ENCODE measurements around the gene CHD6.
A peak's percentile ranks its signal among the peaks of the same experiment; 100 is the strongest.

Gene CHD6

DNA sequence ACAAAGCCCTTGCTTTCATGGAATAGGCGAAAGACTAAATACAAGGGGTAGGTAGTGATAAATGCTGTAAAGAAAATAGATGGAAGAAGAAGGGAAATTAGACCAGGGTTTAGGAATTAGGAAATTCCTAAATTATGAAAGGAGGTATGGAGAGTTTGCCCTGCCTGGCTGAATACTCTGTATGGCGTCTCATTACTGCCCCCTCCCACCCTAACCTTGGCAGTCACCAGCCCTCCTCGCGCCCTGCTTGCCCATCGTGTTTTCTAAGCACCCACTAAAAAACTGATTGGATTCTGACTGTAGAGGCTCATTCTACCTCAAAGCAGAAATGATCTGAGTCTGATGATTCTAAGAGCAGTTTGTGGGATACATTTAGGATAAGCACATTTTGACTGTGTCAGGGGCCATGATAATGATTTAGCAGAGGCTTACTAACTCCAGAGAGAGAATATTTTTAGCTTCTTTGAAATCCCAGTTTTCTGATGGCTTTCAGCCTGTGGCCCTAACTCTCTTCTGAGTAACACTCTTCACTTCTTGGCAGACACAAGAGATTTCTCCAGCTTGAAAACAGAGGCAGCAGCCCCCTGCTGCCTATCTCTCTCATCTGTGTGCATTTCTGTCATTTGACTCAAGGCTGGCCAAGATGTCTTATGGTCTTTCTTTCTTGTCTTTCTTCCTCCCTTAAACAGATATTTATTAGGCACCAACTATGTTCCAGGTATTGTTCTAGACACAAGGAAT, 1.4 kb upstream of the CHD6 start:
- peak; percentile 57 for DNase-seq

DNA sequence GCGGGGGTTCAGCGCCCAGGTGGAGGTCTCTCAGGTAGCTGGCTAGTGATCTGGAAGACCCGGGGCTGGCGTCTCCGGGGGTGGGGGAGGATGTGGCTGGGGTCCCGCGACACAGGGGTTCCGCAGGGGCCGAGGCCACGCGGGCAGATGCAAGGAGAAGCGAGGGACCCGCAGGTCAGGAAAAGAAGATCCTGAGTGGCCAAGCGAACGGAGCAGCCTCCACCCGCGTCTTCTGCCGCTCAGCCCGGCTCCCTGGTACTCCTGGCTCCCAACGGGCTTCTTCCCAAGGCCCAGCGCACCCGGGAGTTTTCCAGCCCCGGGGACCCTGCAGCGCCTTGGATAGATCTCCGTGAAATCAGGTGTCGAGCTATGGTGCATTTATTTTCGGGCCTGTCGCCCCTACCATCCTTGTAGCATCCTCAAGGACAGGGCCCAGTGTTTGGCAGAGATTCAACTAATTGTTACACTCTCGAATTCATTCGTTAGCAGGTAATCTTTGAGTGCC, 682 bp upstream of the CHD6 start:
- DNase-seq = peak; percentile 54

DNA sequence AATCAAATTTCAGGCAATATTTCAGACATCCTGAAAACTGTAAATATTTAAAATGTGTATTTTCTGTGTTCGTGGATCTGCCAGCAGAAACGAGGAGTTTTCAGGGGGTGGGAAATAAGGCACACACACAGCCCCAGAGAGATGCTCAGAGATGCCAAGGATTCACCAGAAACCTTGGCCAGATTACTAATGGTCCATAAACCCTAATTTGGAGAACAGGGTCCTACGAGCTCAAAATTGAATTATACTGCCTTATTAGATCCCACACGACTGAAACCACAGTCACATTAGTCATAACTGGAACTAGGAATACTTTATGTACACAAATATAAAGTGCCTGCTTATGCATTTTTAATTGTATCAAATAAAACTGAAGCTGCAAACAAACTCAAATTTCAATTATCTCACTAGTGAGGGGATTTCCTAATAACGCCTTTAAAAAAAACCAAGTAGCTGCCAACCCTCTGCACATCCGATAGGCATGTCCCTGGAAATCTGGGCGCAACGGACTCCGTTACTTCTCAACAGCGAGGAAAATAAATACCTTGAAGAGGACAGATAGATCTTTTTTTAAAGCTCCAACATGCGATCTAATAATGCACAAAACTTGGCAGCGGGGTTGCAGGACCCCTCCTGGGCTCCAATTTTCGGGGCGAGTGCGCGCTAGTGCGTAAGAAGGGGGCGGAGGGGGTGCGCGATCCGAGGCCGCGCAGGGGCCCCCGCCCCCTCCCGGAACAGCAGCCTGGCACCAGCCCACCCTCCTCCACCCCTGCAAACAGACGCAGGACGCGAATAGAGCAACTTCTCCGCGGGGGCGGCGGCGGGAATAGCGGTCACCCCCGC, 897 bp downstream of the CHD6 start:
- DNase-seq = peak; percentile 36

DNA sequence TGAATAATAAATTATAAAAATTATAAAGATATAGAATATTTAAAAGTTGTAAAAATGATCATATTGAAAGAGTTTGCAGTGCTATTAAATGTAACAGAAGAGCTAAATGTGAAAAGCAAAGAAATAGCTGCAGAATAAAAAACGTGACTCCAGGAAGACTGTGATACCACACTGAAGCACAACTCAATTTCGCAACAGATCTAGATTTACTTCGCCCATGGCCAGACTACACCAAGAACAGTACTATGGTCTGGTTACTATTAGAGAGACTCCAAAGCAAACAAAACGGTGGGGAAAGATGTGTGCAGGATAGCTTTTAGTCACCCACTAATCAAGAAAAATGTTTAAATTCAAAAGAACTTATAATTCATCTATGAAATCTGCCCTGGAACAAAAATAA, 1.9 kb downstream of the CHD6 start:
- DNase-seq = peak; percentile 3

DNA sequence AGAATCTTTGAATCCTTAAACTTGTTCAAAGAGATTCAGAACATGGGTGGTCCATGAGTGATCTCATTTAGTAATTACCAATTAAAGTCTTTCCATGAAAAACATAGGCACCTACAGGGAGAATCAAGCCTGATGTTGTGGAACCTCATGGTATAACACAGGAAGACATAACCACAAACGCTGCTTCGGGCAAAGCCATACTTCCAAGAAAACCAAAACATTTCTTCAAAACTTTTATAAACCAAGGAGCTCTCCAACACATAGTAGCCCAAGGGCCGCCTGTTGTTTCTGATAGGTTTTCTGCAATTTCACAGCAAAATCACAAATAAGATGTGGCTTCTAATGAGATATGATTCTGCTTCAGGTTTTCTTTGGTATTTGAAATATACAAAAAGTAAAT, 2.5 kb downstream of the CHD6 start:
- DNase-seq = no peak

DNA sequence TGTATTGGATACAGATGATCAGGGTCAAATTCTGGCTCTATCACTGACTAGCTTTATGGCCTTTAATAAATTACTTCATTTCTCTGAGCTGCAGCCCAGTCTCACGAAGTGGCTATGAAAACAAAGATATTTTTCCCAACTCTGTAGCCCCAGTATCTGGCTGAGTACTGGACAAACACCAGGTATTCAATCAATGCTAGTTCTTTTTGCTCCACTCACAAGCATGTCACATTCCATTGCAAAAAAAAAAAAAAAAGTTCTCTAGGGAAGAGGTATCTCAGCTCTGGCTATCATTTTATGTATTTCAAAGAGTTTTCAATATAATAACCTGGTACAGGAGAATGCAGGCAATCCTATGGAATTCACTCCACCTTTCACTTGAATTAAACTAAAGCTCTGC, 3.1 kb downstream of the CHD6 start:
- no peak for DNase-seq

DNA sequence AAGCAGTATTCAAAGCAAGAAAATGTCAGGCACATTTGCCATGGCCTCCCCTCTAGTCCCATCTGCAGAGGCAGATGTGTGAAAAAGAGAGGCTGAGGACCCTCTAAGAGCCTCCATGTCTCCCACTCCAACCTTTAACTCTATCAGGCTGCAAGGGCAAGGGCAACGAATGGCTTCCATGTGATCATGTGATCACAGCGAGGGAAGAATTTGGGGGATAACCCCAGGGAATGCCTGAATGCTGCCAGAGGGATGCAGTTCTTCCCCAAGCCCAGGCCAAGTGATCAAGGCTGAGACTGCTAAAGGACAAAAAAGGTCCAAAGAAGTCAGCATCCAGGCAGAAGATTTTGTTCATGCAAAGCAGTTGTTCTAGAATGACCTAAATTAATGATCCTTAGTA, 4.9 kb downstream of the CHD6 start:
- DNase-seq = no peak

DNA sequence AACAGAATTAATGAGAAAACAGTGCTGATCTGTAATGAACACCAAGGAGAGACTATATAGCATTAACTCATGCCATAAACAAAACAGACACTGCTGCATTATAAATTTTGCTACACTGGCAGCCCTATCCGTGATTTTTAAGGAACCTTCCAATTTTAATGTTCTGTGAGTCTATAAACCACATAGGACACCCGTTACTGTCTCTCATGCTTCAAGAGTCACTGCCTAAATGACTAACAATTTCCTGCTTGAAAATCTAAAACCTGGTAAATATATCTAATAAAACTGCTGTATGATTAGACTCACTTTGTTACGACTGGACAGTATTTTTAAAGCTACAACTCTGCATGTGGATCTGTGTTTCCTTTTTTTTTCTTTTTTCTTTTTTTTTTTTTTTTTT, 8.7 kb downstream of the CHD6 start:
- no peak for DNase-seq

DNA sequence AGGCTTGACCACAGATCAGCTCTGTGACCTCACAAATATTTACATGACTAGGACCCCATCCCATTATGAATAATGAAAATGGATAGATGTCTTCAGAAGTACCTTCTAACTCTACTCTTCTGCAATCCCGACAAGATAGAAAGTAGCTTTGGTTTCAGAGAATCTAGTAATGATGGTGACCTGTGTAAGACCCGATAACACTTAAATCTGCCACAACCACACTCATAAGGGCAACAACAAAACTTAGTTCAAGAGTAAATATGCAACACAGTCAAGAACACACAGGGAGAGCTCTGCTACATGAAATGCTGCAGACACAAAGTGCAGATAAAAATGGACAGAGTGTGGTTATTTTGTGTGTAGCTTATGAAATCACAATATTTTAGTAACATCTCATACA, 9.6 kb downstream of the CHD6 start:
- no peak for DNase-seq

DNA sequence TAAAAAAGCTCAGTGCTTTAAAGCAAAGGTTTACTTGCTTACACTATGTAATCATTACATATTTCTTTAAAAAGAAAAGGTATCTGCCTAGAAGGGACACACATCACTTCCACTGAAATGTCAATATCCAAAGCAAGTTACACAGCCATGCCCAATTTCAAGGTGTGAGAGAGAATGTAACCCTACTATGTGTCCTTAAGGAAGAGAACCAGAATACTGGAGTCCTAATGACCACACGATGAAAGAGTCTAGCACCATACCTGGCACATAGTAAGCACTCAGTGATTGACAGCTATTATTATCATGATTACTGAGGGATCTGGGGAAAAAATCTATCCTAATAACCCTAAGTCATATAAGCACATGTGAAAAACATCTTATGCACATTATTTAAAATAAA, 10.4 kb downstream of the CHD6 start:
- no peak for DNase-seq

DNA sequence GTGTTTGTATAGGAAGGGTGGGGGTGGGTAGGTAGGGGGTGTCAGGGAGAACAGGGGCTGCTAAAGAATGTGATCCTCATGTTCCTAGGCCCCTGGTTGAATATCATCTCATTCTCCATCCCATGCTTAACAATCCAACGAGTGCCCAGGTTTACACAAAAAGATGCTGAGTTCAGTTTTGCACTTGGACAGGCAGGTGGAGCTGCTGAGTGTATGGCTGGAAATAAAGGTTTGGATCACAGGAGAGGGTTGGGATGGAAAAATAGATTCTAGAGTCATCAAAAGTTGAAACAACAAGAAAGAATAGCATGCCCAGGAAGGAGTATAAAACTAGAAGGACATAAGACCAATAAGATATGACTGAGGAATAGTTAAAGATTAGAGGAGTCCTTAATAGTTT, 14.2 kb downstream of the CHD6 start:
- no peak for DNase-seq

DNA sequence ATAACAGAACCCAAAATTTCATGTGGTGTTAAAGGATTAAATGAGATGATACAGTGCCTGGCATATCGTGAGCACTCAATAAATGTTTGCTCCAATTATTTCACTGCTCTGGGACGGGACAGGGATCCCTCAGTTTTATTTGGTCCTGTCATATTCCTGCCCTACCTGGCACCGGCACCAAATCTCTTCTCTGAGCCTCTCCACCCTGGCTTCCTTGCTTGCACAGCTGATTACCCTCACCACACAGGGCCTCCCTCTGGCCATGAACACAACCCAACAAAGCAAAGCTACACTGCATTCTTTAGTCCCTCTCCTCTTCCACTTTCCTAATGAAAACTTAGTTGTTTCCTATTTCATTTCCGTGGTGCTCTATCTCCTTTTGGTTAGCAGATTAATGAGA, 16.4 kb downstream of the CHD6 start:
- DNase-seq = no peak

DNA sequence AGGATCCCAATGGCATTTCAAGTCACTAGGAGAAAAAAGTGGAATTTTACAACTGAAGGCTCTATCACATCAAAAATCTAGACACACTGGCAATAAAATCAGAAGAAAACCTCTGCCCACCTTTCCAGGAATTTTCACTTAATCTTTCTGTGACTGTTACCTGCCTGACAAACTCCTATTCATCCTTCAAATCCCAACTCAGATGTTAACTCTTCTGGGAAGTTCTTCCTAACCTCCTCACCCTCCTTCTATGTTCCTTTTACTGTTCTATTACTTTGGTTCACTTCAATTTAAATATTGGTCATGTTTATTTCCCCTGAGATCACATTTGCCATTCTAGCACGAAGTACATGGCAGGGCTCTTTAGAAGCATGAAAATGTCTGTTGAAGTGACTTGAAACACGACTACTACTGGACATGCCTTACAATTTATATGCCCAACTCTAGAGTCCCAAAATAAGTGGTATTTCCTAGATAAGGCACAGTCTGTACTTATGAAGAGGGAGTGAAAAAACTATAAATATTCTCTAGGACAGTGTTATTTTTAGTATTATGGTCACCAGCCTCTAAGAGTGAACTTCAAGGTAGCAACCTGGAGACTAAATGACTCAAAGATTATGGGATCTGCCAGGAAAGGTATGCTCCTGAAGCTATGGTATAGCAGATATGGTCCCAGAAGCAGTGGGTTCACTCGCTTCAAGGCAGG, 17.1 kb downstream of the CHD6 start:
- no peak for DNase-seq

DNA sequence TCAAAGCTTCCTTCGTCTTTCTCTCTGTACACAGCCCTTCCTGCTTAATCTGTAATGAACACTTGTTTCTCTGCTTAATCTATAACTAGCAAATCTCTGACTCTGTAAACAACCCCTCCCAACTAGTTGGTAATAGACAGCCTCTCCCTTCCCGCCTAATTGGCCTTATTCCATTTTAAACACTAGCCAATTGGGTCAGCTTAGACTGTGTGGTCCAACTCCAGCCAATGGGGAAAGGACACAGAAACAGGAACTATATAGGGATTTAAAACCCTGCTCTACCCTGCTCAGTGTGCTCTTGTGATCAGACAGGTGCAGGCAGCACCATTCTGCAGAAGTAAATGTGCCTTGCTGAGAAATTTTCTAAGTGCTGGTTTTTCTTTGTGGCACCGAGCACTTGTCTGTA, 18.5 kb downstream of the CHD6 start:
- no peak for DNase-seq

DNA sequence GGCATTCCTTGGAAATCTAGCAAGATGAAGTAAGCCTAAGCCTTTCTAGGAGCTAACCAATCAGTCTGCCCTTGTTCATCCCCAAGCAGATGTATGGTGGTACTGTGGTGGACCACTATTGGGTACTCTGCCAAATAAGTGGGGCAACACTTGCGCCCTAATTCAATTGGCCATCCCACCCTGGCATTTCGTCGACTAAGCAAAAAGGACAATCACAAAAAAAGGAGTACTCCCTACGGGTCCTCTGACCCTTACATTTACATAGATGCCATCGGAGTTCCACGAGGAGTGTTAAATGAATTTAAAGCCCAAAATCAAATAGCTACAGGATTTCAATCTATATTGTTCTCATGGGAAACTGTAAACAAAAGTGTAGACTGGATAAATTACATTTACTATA, 19.5 kb downstream of the CHD6 start:
- DNase-seq = no peak

DNA sequence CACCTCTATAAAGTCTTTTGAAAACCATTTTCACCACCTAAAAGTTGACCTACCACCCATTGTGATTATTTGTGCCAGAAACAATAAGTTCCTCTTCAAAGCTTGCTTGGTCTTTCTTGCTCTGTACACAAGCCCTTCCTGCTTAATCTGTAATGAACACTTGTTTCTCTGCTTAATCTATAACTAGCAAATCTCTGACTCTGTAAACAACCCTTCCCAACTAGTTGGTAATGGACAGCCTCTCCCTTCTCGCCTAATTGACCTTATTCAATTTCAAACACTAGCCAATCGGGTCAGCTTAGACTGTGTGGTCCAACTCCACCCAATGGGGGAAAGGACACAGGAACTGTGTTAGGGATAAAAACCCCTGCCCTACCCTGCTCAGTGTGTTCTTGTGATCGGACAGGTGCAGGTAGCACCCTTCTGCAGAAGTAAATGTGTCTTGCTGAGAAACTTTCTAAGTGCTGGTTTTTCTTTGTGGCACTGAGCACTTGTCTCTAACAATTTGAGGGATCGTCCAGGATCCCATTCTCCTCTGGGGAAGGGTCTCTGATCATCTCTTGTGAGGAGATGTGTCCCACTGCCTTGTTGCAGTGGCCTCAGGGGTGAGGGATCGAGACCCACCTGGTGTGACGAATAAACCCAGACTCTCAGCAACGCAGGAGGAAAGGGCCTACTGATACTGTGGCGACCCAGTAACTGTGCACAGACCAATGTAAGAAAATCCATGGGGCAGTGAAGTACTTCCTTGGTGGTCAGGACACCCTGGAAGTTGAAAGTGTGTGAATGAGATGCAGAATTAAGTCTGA, 23.5 kb downstream of the CHD6 start:
- DNase-seq = no peak

DNA sequence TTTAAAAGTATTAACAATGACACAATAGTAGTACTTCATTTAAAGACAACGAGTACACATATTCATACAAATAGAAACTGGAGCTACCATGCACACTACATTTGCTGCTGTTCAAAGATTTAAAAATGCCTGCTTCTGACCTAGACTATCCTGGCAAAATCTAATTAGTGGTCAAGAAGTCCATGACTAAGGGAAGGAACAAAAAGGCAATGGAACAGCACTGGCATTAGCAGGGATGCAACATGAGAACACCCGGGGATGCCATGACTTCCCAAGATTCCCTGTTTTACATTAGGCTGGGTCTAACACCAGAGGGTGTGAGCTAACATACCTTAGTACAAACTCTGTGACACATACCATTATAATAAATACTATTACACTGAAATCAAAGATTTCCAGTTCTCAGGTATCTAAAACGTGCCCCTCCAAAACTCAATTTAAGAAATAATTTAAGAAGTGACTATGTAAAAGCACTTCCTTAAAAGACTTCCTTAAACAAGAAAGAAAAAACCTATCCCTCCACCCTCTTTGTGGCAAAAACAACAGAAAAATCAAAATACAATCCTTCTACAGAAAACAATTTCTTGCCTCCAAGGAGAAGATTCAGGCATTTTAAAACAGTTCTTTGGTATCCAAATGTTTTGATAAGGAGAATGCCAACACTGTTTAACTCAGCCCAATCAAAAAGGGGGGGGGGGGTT, 25.5 kb downstream of the CHD6 start:
- DNase-seq = no peak

DNA sequence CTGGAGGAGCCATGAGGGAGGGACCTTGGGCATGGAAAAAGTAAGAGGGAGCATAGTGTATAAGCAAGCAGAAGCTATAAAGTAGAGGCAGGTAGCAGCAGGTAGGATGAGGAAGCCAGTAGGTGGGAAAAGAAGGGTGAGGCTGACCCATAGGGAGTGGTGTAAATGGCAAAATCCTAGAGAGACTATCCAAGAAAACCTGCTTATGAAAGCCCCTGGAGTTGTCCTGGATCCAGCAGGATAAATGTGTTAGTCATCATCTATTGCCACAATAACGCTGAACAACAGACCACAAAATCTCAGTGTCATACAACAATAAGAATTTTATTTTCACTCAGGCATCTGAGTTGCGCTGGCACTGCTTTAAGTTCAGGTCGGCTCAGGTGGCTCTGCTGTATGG, 30.2 kb downstream of the CHD6 start:
- DNase-seq = no peak

DNA sequence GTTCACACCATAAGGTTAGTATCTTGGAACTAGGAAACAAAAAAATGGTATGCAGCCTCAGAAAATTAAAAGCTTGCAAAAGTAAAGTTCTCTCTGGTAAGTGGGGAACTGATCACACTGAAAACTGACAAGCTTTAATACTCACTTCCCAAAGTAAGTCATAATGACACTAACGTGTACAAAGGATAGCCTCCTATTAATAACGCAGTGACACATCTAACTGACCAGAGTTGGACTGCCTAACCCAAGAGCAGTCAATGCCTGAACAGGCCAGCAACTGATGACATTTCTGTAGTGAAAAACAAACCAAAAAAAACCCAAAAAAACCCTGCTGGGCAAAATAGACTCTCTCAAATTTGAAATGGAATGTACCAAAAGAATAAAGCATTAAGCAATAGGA, 30.7 kb downstream of the CHD6 start:
- DNase-seq = no peak

DNA sequence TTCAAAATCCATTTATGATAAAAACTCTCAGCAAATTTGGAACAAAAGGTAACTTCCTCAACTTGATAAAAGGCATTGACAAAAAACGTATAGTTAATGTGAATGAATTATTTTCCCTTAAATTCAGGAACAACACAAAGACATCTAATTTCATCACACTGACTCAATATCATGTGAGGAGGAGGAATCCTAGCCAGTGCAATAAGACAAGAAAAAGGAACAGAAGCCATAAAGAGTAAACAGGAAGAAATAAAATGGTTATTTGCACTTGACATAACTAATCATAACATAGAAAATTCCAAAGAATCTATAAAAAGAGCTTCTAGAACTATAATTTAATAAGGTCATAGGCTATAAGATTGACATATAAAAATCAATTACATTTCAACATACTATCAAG, 31.4 kb downstream of the CHD6 start:
- DNase-seq = no peak

DNA sequence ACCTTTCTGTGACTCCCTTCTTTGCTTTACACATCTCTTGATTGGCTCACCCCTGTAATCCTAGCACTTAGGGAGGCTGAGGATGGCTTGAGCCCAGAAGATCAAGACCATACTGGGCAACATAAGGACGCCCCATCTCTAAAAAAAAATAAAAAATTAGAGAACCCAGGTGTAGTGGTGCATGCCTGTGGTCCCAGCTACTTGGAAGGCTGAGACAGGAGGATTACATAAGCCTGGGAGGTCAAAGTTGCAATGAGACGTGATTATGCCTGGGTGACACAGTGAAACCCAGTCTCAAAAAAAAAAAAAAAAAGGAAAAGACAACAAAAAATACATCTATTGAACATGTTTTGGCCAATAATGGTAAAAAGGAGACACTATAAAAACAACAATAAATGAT, 37.8 kb downstream of the CHD6 start:
- DNase-seq = no peak

All from NCI-H1105 (cell line).